ENCODE data around the gene HDAC10.

HDAC10 gene

DNA sequence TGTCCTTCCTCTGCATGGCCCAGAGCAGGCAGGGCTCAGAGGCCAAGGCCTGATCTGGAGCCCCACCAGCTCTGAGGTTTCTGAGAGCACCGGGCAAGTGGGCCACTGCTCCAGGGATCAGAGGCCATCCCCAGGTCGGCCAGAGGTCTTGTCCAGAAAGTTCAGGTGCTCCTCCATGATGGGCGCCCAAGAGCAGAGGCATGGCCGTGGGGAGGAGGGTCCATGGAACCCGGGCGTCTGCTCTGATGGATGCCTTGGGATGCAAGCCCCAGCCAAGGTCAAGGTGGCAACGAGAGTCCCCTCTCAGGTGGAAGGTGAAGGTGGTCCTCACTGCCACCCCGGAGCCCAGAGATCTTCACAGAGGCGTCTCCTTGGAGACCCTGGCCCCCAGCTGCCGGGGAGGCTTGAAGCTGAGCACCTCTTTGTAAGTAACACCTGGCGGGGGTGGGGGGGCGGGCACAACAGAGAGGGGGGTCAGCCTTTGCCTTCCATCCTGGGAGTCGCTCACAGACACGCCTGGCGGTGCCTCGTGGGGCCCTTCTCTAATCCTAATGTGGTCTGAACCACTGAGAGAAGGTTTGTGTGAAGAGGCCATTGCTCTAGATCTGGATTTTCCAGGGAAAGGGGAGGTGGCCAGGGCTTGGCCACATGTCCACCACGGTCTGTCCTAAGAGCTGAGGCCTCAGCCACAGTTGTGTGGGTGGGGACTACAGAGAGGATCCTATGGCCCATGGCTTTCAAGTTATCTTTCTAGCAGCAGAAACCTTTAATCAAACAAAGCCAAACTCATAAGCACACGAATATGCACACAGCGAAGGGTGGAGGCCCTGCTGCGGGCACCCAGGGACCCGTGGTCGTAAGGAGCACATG is 2.2 kb upstream of the HDAC10 start:
- H3K4me3 ChIP-seq (ENCODE audit: low read depth in 1 of 2, low read length in 1 of 2): no peak overlapping the region
- H3K27ac ChIP-seq: no peak overlapping the region
- H3K27me3 ChIP-seq: peaks cover 4% of the 10 kb centered on the region
- no peaks in the 10 kb centered on the region for H3K9me3 ChIP-seq
- peaks cover 23% of the 10 kb centered on the region in 2 experiments for H3K4me1 ChIP-seq (ENCODE audit: control insufficient read depth in 1 of 2, insufficient read depth in 1 of 2, low read depth in 1 of 2, low read length in 1 of 2)
- H3K36me3 ChIP-seq: peaks cover 19% of the 10 kb centered on the region
- TF ChIP-seq CTCF (IDR thresholded peaks at IDR 0.05): no peak

- peak; percentile 31 for TF ChIP-seq CTCF (IDR thresholded peaks at IDR 0.05)
- no peak overlapping the region for H3K4me3 ChIP-seq (ENCODE audit: low read depth in 1 of 2, low read length in 1 of 2)
- H3K4me1 ChIP-seq (ENCODE audit: control insufficient read depth in 1 of 2, insufficient read depth in 1 of 2, low read depth in 1 of 2, low read length in 1 of 2): peaks cover 30 to 31% of the 10 kb centered on the region in 2 experiments
- H3K36me3 ChIP-seq: peaks cover 28% of the 10 kb centered on the region
- peak overlapping the region; percentile 72 for H3K27ac ChIP-seq
- no peaks in the 10 kb centered on the region for H3K27me3 ChIP-seq
- H3K9me3 ChIP-seq: no peaks in the 10 kb centered on the region
Measured at GRCh38 chr22:50252082-50253045, 1.3 kb upstream of the HDAC10 start.

DNA sequence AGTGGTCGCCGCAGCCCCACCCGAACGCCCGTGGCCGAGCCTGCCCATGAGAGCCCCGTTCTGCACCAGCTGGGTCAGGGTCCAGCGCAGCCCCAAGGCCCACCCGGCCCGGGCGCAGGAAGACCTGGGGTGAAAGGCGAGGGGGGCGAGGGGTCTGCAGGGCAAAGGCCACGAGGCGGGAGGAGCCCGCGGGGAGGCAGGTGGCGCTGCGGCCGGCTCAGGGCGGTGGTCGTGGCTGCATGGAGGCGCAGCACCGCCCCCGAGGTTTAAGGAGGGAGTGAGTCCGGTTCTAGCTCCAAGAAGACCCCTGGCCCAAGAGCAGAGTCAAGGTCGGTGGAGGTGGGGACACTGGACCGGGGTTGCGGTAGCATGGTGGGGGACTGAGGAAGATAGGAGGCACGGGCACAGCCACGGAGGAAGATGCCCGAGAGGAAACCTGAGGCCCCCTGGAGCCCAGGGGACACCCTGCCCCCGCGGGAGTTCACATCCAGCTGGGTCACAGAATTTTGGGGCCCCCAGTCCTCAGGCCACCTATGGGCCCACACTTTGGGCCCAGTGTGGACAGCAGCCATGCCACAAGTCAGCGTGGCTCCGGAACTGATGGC is 514 bp upstream of the HDAC10 start:
- peaks cover 30 to 31% of the 10 kb centered on the region in 2 experiments for H3K4me1 ChIP-seq (ENCODE audit: control insufficient read depth in 1 of 2, insufficient read depth in 1 of 2, low read depth in 1 of 2, low read length in 1 of 2)
- peak overlapping the region; percentile 87 to 88 for H3K4me3 ChIP-seq (ENCODE audit: low read depth in 1 of 2, low read length in 1 of 2)
- no peak for TF ChIP-seq CTCF (IDR thresholded peaks at IDR 0.05)
- peaks cover 32% of the 10 kb centered on the region for H3K36me3 ChIP-seq
- no peaks in the 10 kb centered on the region for H3K9me3 ChIP-seq
- H3K27ac ChIP-seq: peak overlapping the region; percentile 72
- H3K27me3 ChIP-seq: no peaks in the 10 kb centered on the region

DNA sequence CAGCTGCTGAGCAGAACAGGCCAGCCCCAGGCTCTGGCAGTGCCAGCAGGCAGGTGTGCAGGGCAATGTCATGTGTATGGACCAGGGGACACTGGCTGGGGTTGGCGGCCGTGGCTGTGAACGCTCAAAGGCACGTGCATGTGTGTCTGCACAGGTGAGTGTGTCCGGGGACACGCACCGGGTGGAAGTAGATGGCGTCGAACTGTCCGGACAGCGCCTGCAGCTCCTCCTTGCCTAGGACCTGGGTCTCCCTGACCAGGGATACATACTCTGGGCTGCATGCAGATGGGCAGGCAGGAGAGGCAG is 863 bp downstream of the HDAC10 start:
- Histone ChIP-seq H3K9me3 (no peaks in the 10 kb centered on the region), H3K27me3 (no peaks in the 10 kb centered on the region), H3K4me1 (ENCODE audit: control insufficient read depth in 1 of 2, insufficient read depth in 1 of 2, low read depth in 1 of 2, low read length in 1 of 2) (peaks cover 39 to 40% of the 10 kb centered on the region in 2 experiments), H3K4me3 (ENCODE audit: low read depth in 1 of 2, low read length in 1 of 2) (peak overlapping the region; percentile 87 to 88), H3K27ac (peak overlapping the region; percentile 72), H3K36me3 (peaks cover 42% of the 10 kb centered on the region)
- TF ChIP-seq CTCF (IDR thresholded peaks at IDR 0.05): no peak

Data from neutrophil (primary cell).